Tibial nerve (tissue), 4 donors: Measurements from ENCODE around the gene ZNF674.

Experiments
- EP300 ChIP-seq, 2 donors: sonication (generic); formaldehyde crosslinking; IDR thresholded peaks; one replicate each; pipeline ENCODE4 v1.6.1; 2017; ENCODE audit warnings: antibody characterized with exemption in 2 of 2, mild to moderate bottlenecking in 1 of 2
- TF ChIP-seq, protein P1 (sequence below), 5 experiments: fragments of 200-600 bp in 3 of 5; fragments of 450-650 bp in 2 of 5; sonication (generic) in 3 of 5; IDR thresholded peaks; one replicate each; pipeline ENCODE4 v1.5.1; 2016 to 2019; ENCODE audit warnings: antibody characterized with exemption in 5 of 5, mild to moderate bottlenecking in 3 of 5, moderate library complexity in 2 of 5

DNA sequence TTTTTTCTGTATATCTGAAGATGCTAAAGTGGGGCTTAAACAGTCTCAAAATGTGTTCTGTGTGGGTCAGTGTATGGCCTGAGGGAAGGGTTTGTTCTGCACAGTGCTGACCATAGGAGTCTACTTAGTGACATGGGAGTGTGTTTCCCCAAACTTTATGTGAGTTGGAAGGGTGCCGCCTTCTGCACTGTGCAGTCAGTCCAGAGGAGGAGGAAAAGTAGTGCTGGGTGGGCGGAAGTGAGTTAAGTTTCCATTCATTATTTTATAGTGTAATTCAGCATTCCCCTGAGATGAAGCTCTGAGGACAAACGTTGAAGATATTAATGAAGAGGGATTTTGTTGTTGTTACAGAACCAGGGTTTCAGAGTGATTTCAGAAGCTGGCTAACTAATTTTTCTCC, 31.2 kb upstream of the ZNF674 start:
- TF ChIP-seq, protein P1, sequence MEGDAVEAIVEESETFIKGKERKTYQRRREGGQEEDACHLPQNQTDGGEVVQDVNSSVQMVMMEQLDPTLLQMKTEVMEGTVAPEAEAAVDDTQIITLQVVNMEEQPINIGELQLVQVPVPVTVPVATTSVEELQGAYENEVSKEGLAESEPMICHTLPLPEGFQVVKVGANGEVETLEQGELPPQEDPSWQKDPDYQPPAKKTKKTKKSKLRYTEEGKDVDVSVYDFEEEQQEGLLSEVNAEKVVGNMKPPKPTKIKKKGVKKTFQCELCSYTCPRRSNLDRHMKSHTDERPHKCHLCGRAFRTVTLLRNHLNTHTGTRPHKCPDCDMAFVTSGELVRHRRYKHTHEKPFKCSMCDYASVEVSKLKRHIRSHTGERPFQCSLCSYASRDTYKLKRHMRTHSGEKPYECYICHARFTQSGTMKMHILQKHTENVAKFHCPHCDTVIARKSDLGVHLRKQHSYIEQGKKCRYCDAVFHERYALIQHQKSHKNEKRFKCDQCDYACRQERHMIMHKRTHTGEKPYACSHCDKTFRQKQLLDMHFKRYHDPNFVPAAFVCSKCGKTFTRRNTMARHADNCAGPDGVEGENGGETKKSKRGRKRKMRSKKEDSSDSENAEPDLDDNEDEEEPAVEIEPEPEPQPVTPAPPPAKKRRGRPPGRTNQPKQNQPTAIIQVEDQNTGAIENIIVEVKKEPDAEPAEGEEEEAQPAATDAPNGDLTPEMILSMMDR (IDR thresholded peaks at IDR 0.05): no peak
- TF ChIP-seq EP300 (IDR thresholded peaks at IDR 0.05): no peak
